ENCODE measurements around the gene GRK7. TPM values are rescaled to one million over a fixed set of nuclear protein-coding genes. Genes with fewer than 3 reads are reported as not detected.
A peak's percentile ranks its signal among the peaks of the same experiment; 100 is the strongest.

Gene GRK7
- total RNA-seq, 1 experiment from 2014 or later = not detected

DNA sequence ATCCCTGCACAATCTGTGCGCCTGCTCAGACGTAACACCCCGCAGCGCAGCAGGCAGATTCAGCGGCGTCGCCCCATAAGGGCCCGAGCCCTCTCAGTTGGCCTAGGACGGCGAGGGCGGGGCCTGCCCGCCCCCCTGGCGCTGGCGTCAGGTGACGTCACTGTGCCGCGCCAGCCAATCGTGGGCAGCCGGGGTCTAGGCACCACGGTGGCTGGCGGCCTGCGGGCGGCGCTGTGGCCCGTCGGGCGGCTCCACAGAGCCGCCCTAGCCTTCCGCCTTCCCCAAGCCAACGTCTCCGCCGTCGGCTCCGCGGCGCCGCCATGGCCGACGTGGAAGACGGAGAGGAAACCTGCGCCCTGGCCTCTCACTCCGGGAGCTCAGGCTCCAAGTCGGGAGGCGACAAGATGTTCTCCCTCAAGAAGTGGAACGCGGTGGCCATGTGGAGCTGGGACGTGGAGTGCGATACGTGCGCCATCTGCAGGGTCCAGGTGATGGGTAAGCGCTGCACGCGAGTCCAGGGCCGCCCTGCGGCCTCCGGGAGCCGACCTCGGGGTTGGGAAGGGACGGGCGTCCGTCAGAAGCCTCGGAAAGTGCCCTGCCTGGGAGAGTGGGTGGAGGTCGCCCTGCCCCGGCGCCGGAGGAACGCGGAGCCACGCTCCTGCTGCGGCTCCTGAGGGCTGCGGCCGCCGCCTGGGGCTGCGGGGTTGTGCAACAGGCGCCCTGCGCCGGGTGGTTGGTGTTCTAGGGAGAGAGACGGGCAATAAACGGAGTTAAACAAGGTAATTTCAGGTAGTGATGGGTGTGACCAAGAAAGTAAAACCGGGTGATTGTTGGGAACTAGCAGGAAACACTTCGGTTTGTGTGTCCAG, 25.0 kb upstream of the GRK7 start, which contains the start of gene RNF7 (continued):
- TF ChIP-seq, protein P1, sequence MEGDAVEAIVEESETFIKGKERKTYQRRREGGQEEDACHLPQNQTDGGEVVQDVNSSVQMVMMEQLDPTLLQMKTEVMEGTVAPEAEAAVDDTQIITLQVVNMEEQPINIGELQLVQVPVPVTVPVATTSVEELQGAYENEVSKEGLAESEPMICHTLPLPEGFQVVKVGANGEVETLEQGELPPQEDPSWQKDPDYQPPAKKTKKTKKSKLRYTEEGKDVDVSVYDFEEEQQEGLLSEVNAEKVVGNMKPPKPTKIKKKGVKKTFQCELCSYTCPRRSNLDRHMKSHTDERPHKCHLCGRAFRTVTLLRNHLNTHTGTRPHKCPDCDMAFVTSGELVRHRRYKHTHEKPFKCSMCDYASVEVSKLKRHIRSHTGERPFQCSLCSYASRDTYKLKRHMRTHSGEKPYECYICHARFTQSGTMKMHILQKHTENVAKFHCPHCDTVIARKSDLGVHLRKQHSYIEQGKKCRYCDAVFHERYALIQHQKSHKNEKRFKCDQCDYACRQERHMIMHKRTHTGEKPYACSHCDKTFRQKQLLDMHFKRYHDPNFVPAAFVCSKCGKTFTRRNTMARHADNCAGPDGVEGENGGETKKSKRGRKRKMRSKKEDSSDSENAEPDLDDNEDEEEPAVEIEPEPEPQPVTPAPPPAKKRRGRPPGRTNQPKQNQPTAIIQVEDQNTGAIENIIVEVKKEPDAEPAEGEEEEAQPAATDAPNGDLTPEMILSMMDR (IDR thresholded peaks at IDR 0.05 in 2 of 3, conservative IDR thresholded peaks at IDR 0.05 in 1 of 3; ENCODE audit: borderline replicate concordance in 1 of 3, insufficient read depth in 1 of 3, low read depth in 2 of 3, low read length in 2 of 3) = peak; percentile 71 to 92 (median 89)
- peak; percentile 79 for TF ChIP-seq RAD21 (IDR thresholded peaks at IDR 0.05; ENCODE audit: low read depth)
- peak; percentile 90 for TF ChIP-seq SP1 (IDR thresholded peaks at IDR 0.05; ENCODE audit: low read depth)

DNA sequence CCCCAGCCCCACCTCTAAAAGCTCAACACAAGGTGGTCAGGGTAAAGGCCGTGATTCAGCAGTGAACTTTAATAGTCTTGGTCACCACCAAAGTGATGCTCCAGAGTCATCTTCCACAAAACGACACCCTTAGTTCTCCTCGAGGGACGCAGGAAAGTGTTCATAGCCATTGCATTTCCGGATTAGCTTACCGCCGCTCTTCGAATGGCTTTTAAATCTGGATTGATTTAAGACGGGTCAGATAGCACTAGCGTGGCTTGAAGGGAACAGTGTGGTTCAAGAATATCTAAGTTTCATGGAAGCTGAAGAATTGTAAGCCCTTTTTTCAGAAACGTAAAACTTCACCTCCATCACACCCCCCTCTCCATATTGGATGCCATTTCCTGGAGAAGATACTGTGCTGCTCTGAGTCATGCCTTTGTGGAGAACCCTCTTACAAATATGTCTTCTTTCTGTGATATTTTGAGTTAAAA, 24.3 kb upstream of the GRK7 start:
- Histone ChIP-seq H3K9me3 (ENCODE audit: control insufficient read depth in 1 of 2, insufficient read depth in 1 of 2, low read depth in 1 of 2, low read length in 2 of 2) (no peaks in the 10 kb centered on the region), H3K36me3 (ENCODE audit: control insufficient read depth in 1 of 2, insufficient read depth in 2 of 2, low read length in 2 of 2) (peaks cover 8 to 12% of the 10 kb centered on the region in 2 experiments; a peak in 3 of 4 replicates), H3K9me2 (ENCODE audit: insufficient read depth) (no peaks in the 10 kb centered on the region), H3K27ac (ENCODE audit: low read depth, low read length) (peak overlapping the region; percentile 84), H3K4me1 (ENCODE audit: control insufficient read depth in 1 of 2, insufficient read depth in 2 of 2, low read length in 2 of 2) (peaks cover 9 to 11% of the 10 kb centered on the region in 2 experiments), H3K9ac (ENCODE audit: low read length) (peak overlapping the region; percentile 93), H3K79me2 (ENCODE audit: insufficient read depth, low read length) (peaks cover 58% of the 10 kb centered on the region), H3K27me3 (ENCODE audit: insufficient read depth, low read length) (no peaks in the 10 kb centered on the region), H4K20me1 (ENCODE audit: insufficient read depth) (peaks cover 13% of the 10 kb centered on the region), H2AFZ (ENCODE audit: low read depth, low read length, poor library complexity, severe bottlenecking) (no peak overlapping the region), H3K4me3 (replicated peaks in 1 of 2; ENCODE audit: low read depth in 1 of 2, low read length in 2 of 2) (peak overlapping the region; percentile 73 to 91), H3K4me2 (ENCODE audit: low read length) (peak overlapping the region; percentile 75)
- RAD21 ChIA-PET (ENCODE audit: low non-redundant PET in 1 of 2, low total read pairs in 2 of 2, uncharacterized antibody in 2 of 2, unreplicated experiment in 2 of 2) = interaction anchor here (0.6 to 1.1 kb wide), 2 partner anchors 136 to 139 kb away, joined by 3 to 5 read pairs; no protein-coding TSS in a partner anchor
- intact Hi-C loops (cut with micrococcal nuclease) = loop anchor here (1.0 to 5.0 kb wide), 5 partner anchors 136 to 541 kb away; partner anchors contain the start of gene ZBTB38
- POLR2A ChIA-PET = interaction anchor here (1.3 kb wide), 1 partner anchor 202 kb away, joined by 4 read pairs; no protein-coding TSS in a partner anchor
- ATAC-seq (no peak; the same call in 1 of the 2 replicates), DNase-seq (ENCODE audit: low read depth, low spot score) (no peak)
- TF ChIP-seq JUND (IDR thresholded peaks at IDR 0.05) = no peak
- TF ChIP-seq SIN3A (IDR thresholded peaks at IDR 0.05; ENCODE audit: low read depth) = no peak
- TF ChIP-seq, protein P2, sequence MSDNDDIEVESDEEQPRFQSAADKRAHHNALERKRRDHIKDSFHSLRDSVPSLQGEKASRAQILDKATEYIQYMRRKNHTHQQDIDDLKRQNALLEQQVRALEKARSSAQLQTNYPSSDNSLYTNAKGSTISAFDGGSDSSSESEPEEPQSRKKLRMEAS (IDR thresholded peaks at IDR 0.05) = no peak
- TF ChIP-seq, protein P1 (IDR thresholded peaks at IDR 0.05 in 2 of 3, conservative IDR thresholded peaks at IDR 0.05 in 1 of 3; ENCODE audit: borderline replicate concordance in 1 of 3, insufficient read depth in 1 of 3, low read depth in 2 of 3, low read length in 2 of 3) = no peak
- peak; percentile 72 for TF ChIP-seq YY1 (IDR thresholded peaks at IDR 0.05; ENCODE audit: extremely low read depth, insufficient replicate concordance, low read depth, low read length)
- TF ChIP-seq ELF1 (IDR thresholded peaks at IDR 0.05; ENCODE audit: borderline replicate concordance, low read depth) = peak; percentile 32; the same call in 1 of the 2 replicates
- TF ChIP-seq ZNF274 (IDR thresholded peaks at IDR 0.05; ENCODE audit: low read depth, low read length) = no peak
- no peak for TF ChIP-seq SP1 (IDR thresholded peaks at IDR 0.05; ENCODE audit: low read depth)
- 0 out of 2 replicates have a peak, but pooled peaks have one; percentile 38 for TF ChIP-seq FOSL1 (IDR thresholded peaks at IDR 0.05; ENCODE audit: low read depth)
- TF ChIP-seq, protein P3, sequence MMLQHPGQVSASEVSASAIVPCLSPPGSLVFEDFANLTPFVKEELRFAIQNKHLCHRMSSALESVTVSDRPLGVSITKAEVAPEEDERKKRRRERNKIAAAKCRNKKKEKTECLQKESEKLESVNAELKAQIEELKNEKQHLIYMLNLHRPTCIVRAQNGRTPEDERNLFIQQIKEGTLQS (IDR thresholded peaks at IDR 0.05) = no peak
- TF ChIP-seq SRF (IDR thresholded peaks at IDR 0.05; ENCODE audit: low read depth) = no peak
- TSS peak; percentile 48 for BruUV-seq (replicated peaks)
- CTCF ChIA-PET = interaction anchor here (0.7 to 2.5 kb wide), 5 partner anchors 14 to 155 kb away, joined by 3 to 6 read pairs (median 3); no protein-coding TSS in a partner anchor
